H1 (cell line): ENCODE data around the gene CTPS2. TPM values are rescaled to one million over a fixed set of nuclear protein-coding genes. Genes with fewer than 3 reads are reported as not detected.

Experiments
- CTCF ChIA-PET: fragments of 300-600 bp; sonication (Branson Sonifier 250); formaldehyde crosslinking; loops from one replicate; lab custom pipeline; 2021; ENCODE audit not compliant: partially characterized antibody; lab: Charles Lee
- POLR2A ChIA-PET: fragments of 300-600 bp; sonication (Branson Sonifier 250); formaldehyde crosslinking; loops from one replicate; lab custom pipeline; 2021; ENCODE audit warnings: inconsistent platforms; ENCODE audit not compliant: partially characterized antibody; lab: Charles Lee
- DNase-seq, 2 experiments: peaks; one replicate each; pipeline versions ENCODE4 v3.0.0 to v3.0.0-alpha.2; 2010 to 2022; ENCODE audit warnings: low spot score in 2 of 2, low read depth in 1 of 2, mixed read lengths in 1 of 2
- FAIRE-seq: peaks from 2 replicates; lab custom pipeline; 2011; peaks lifted over from hg19 to GRCh38; lab: Jason Lieb, UNC
- H2AFZ ChIP-seq: 2 replicates; pipeline ENCODE4 v1.8.1; 2012; ENCODE audit warnings: low read length, inconsistent platforms
- H2AK5ac ChIP-seq: 2 replicates; pipeline ENCODE4 v1.6.1; 2013; ENCODE audit warnings: low read depth, low read length
- H2BK120ac ChIP-seq: replicated peaks from 2 replicates; pipeline ENCODE3; 2013; ENCODE audit warnings: low read depth, low read length, inconsistent platforms
- H2BK12ac ChIP-seq: 2 replicates; pipeline ENCODE4 v1.6.1; 2013; ENCODE audit warnings: low read depth, low read length
- H2BK15ac ChIP-seq: 2 replicates; pipeline ENCODE4 v1.6.1; 2013; ENCODE audit warnings: low read length
- H2BK20ac ChIP-seq: 2 replicates; pipeline ENCODE4 v1.6.1; 2013; ENCODE audit warnings: low read length
- H2BK5ac ChIP-seq: 2 replicates; pipeline ENCODE4 v1.6.1; 2013; ENCODE audit warnings: low read depth, low read length
- H3K14ac ChIP-seq: 2 replicates; pipeline ENCODE4 v1.6.1; 2013; ENCODE audit warnings: inconsistent platforms; ENCODE audit not compliant: insufficient read length
- H3K18ac ChIP-seq: 2 replicates; pipeline ENCODE4 v1.6.1; 2013; ENCODE audit warnings: low read length; ENCODE audit errors: extremely low read depth
- H3K23ac ChIP-seq: 2 replicates; pipeline ENCODE4 v1.6.1; 2013; ENCODE audit warnings: inconsistent platforms; ENCODE audit not compliant: insufficient read length
- H3K23me2 ChIP-seq: 2 replicates; pipeline ENCODE4 v1.6.1; 2013; ENCODE audit warnings: low read depth, low read length
- H3K27ac ChIP-seq: 2 replicates; pipeline ENCODE4 v1.6.1; 2011; ENCODE audit warnings: low read depth, low read length, inconsistent platforms
- H3K27me3 ChIP-seq, 4 experiments: replicated peaks in 1 of 4; 1 replicate in 1 of 4; 2 replicates in 3 of 4; pipeline versions ENCODE4 v1.6.1 to v1.8.1; 2011 to 2013; ENCODE audit warnings: low read length in 3 of 4, mild to moderate bottlenecking in 3 of 4, inconsistent platforms in 2 of 4, mixed read lengths in 2 of 4, moderate library complexity in 1 of 4; ENCODE audit not compliant: control insufficient read depth in 3 of 4, insufficient read depth in 3 of 4; ENCODE audit errors: extremely low read depth in 1 of 4
- H3K36me3 ChIP-seq, 4 experiments: 2 replicates each; pipeline versions ENCODE4 v1.6.1 to v1.8.1; 2011 to 2013; ENCODE audit warnings: mild to moderate bottlenecking in 4 of 4, low read length in 3 of 4, moderate library complexity in 2 of 4, control low read depth in 1 of 4, inconsistent platforms in 1 of 4; ENCODE audit not compliant: insufficient read depth in 4 of 4, control insufficient read depth in 2 of 4
- H3K4ac ChIP-seq: replicated peaks from 2 replicates; pipeline ENCODE3; 2013; ENCODE audit warnings: low read length, low read depth, mixed read lengths, inconsistent platforms; ENCODE audit not compliant: insufficient read length
- H3K4me1 ChIP-seq, 4 experiments: replicated peaks in 1 of 4; 1 replicate in 1 of 4; 2 replicates in 3 of 4; pipeline versions ENCODE4 v1.6.1 to v1.8.1; 2011 to 2013; ENCODE audit warnings: low read length in 3 of 4, inconsistent platforms in 2 of 4, mixed read lengths in 1 of 4; ENCODE audit not compliant: insufficient read depth in 4 of 4, control insufficient read depth in 3 of 4
- H3K4me2 ChIP-seq, 2 experiments: 2 replicates each; pipeline versions ENCODE4 v1.6.1 to v1.8.1; 2011 to 2013; ENCODE audit warnings: low read depth in 2 of 2, low read length in 2 of 2, control low read depth in 1 of 2, inconsistent platforms in 1 of 2, mild to moderate bottlenecking in 1 of 2; ENCODE audit not compliant: insufficient read depth in 1 of 2
- H3K4me3 ChIP-seq, 4 experiments: fragments of 200-600, 300-600 bp in 1 of 4; sonication (generic), shearing (Covaris generic), sonication (Bioruptor Twin) in 1 of 4; 2 replicates each; pipeline versions ENCODE4 v1.5.1 to v1.8.1; 2011 to 2016; ENCODE audit warnings: low read length in 4 of 4, low read depth in 3 of 4, control low read depth in 2 of 4, inconsistent platforms in 2 of 4, mild to moderate bottlenecking in 2 of 4, mixed read lengths in 1 of 4, moderate library complexity in 1 of 4; ENCODE audit not compliant: insufficient read depth in 2 of 4; ENCODE audit errors: extremely low read depth in 1 of 4
- H3K56ac ChIP-seq: replicated peaks from 2 replicates; pipeline ENCODE3; 2013; ENCODE audit warnings: low read depth, mild to moderate bottlenecking, mixed read lengths, low read length, inconsistent platforms; ENCODE audit not compliant: insufficient read length
- H3K79me1 ChIP-seq: 2 replicates; pipeline ENCODE4 v1.6.1; 2013; ENCODE audit warnings: low read depth, low read length, control low read depth
- H3K79me2 ChIP-seq, 2 experiments: 2 replicates each; pipeline versions ENCODE4 v1.6.1 to v1.8.1; 2012 to 2013; ENCODE audit warnings: low read length in 2 of 2, mild to moderate bottlenecking in 2 of 2, inconsistent platforms in 1 of 2; ENCODE audit not compliant: insufficient read depth in 2 of 2, control insufficient read depth in 1 of 2
- H3K9ac ChIP-seq, 4 experiments: replicated peaks in 1 of 4; 1 replicate in 1 of 4; 2 replicates in 3 of 4; pipeline versions ENCODE4 v1.6.1 to v1.8.1; 2011 to 2013; ENCODE audit warnings: low read depth in 3 of 4, low read length in 3 of 4, control low read depth in 2 of 4, mild to moderate bottlenecking in 2 of 4, moderate library complexity in 2 of 4, inconsistent platforms in 1 of 4; ENCODE audit errors: extremely low read depth in 1 of 4
- H3K9me3 ChIP-seq, 2 experiments: 2 replicates each; pipeline versions ENCODE4 v1.6.1 to v1.8.1; 2012 to 2013; ENCODE audit warnings: mild to moderate bottlenecking in 2 of 2, moderate library complexity in 2 of 2, control low read depth in 1 of 2, inconsistent platforms in 1 of 2, low read depth in 1 of 2, low read length in 1 of 2, mixed read lengths in 1 of 2; ENCODE audit not compliant: insufficient read depth in 2 of 2
- H4K20me1 ChIP-seq, 2 experiments: replicated peaks in 1 of 2; 2 replicates each; pipeline versions ENCODE3 to v1.8.1; 2011 to 2013; ENCODE audit warnings: inconsistent platforms in 2 of 2, low read length in 2 of 2, mild to moderate bottlenecking in 1 of 2; ENCODE audit not compliant: insufficient read depth in 2 of 2, control insufficient read depth in 1 of 2
- H4K5ac ChIP-seq: 2 replicates; pipeline ENCODE4 v1.6.1; 2013; ENCODE audit warnings: low read length, low read depth, mixed read lengths, inconsistent platforms; ENCODE audit not compliant: insufficient read length
- H4K8ac ChIP-seq: 2 replicates; pipeline ENCODE4 v1.8.0; 2013; ENCODE audit warnings: mild to moderate bottlenecking, moderate library complexity, low read length, inconsistent platforms; ENCODE audit not compliant: insufficient read depth; ENCODE audit errors: extremely low read depth
- H4K91ac ChIP-seq: replicated peaks from 2 replicates; pipeline ENCODE3; 2013; ENCODE audit warnings: low read length, mixed read lengths, inconsistent platforms; ENCODE audit not compliant: insufficient read length
- CBX8 ChIP-seq: fragments of 300-800, 300-1000 bp; sonication (generic); IDR thresholded peaks from 2 replicates; pipeline ENCODE4 v1.7.1; 2016; ENCODE audit warnings: low read depth, low read length, borderline replicate concordance
- CHD2 ChIP-seq: IDR thresholded peaks from 2 replicates; pipeline ENCODE4 v1.6.1; 2012; ENCODE audit warnings: low read length, improper control_type of control experiment
- CTBP2 ChIP-seq: IDR thresholded peaks from 2 replicates; pipeline ENCODE4 v1.7.0; 2011; ENCODE audit warnings: borderline replicate concordance, mild to moderate bottlenecking, moderate library complexity, mixed read lengths, low read length; ENCODE audit not compliant: insufficient read depth, insufficient read length
- GABPA ChIP-seq: IDR thresholded peaks from 2 replicates; pipeline ENCODE4 v1.6.1; 2011; ENCODE audit warnings: mild to moderate bottlenecking, low read length, moderate library complexity, borderline replicate concordance; ENCODE audit not compliant: insufficient read depth
- NANOG ChIP-seq: IDR thresholded peaks from 2 replicates; pipeline ENCODE4 v1.6.1; 2011; ENCODE audit warnings: low read length, low read depth, mild to moderate bottlenecking, inconsistent platforms; ENCODE audit not compliant: insufficient read depth, poor library complexity, severe bottlenecking
- NRF1 ChIP-seq: IDR thresholded peaks from 2 replicates; pipeline ENCODE4 v1.6.1; 2011; ENCODE audit warnings: mild to moderate bottlenecking, low read depth, low read length, improper control_type of control experiment
- POU5F1 ChIP-seq: IDR thresholded peaks from 2 replicates; pipeline ENCODE4 v1.6.1; 2011; ENCODE audit warnings: low read depth, mild to moderate bottlenecking, low read length, moderate library complexity
- RXRA ChIP-seq: IDR thresholded peaks from 2 replicates; pipeline ENCODE4 v1.6.1; 2011; ENCODE audit warnings: low read depth, mild to moderate bottlenecking, low read length, moderate library complexity; ENCODE audit not compliant: insufficient read depth
- SP2 ChIP-seq: IDR thresholded peaks from 2 replicates; pipeline ENCODE4 v1.6.1; 2012; ENCODE audit warnings: mild to moderate bottlenecking, low read length, inconsistent platforms
- TBP ChIP-seq: IDR thresholded peaks from 2 replicates; pipeline ENCODE4 v1.6.1; 2011; ENCODE audit warnings: low read depth, low read length, improper control_type of control experiment
- WGBS, 2 experiments: shearing (Covaris generic) in 1 of 2; methylation state at CpG; one replicate each; pipeline versions ENCODE4 v1.1.6 to v1.1.7; 2013 to 2015; ENCODE audit warnings: low lambda C conversion rate in 2 of 2, mixed read lengths in 2 of 2, inconsistent platforms in 1 of 2, low coverage in 1 of 2, missing lambda C conversion rate in 1 of 2; ENCODE audit not compliant: insufficient replicate concordance in 2 of 2, insufficient coverage in 1 of 2, insufficient read length in 1 of 2; ENCODE audit errors: extremely low coverage in 1 of 2, missing lambda C conversion rate in 1 of 2; 5-methylcytosine and 5-hydroxymethylcytosine counted together
- polyA plus RNA-seq, 7 experiments: library from polyadenylated mRNA; depleted of rRNA in 3 of 7; stranded (reverse) in 5 of 7; unstranded in 2 of 7; fragments of >200 nt in 5 of 7; fragments of 200-250 nt in 2 of 7; gene quantifications; 1 replicate in 5 of 7; 2 replicates in 1 of 7; 4 replicates in 1 of 7; pipeline versions ENCODE4 v1.2.1 to v1.2.3, GENCODE V29; 2011 to 2013; ENCODE audit warnings: missing spikeins in 2 of 7, mixed read lengths in 2 of 7
- total RNA-seq: library from RNA; stranded (reverse); fragmentation: NEBNext Ultra II Directional; extraction: Animal tissue kit (Norgen Biotek cat#: 25700); gene quantifications from 2 replicates; pipeline ENCODE4 v1.2.1, GENCODE V29; 2021

Gene CTPS2
- total and polyA plus RNA-seq, 2 of the 8 experiments (the other 6 are each of a cell fraction or from before 2014, with no cell fraction given), result 17.1 to 34.0 TPM

DNA sequence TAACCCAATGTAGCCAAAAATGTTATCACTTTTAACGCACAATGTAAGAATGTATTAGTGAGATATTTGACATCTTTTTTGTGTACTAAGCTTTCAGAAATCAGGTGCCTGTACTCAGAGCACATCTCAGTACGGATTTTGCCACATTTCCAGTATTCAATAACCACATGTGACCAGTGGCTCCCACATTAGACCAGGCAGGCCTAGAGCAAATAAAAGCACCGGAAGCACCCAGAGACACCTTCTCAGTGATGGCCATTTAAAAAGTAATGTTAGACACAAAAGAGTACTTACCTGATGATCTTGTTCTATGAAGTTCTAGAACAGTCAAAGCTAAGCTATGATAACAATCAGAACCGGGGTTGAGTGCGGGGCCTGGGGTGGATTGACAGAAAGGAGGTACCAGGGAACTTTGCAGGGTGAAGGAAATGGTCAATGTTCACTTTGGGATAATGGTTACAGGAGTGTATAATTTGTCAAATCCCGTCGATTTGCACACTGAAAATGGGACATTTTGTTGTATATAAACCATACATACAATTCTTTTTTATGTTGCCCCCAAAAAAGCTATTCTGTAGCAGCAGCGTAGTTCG, 1.2 kb downstream of the CTPS2 start:
- Histone ChIP-seq H3K36me3 (peaks cover 0 to 10% (median 4%) of the 10 kb centered on the region in 4 experiments; a peak in 3 of 8 replicates), H3K27me3 (no peaks in the 10 kb centered on the region)
- TF ChIP-seq CBX8 (no peak), CTBP2 (no peak), TBP (no peak), POU5F1 (no peak), CHD2 (no peak), NANOG (no peak), NRF1 (no peak), RXRA (no peak), SP2 (no peak), GABPA (no peak)
- TF ChIP-seq, all 59 proteins: peak for 0
- WGBS, 2 experiments, result 37% methylated on average over 9 of the region's 9 CpGs; no CpG with 5 or more reads in 1 of the 2 experiments
- H3K4me2 ChIP-seq, result peak overlapping the region; percentile 52 to 83
- FAIRE-seq (no peak), DNase-seq (no peak)
- peak overlapping the region; percentile 67 to 84 (median 72) for H3K4me3 ChIP-seq
- ChIA-PET POLR2A (interaction anchor here (1.2 to 2.3 kb wide), 3 partner anchors 8 to 74 kb away, joined by 4 to 6 read pairs (median 4); partner anchors contain the start of gene SYAP1), CTCF (no interaction called here)
- no peak overlapping the region for H2AK5ac ChIP-seq
- no peak overlapping the region for H2BK20ac ChIP-seq
- H3K56ac ChIP-seq, result no peak overlapping the region
- no peak overlapping the region for H3K14ac ChIP-seq
- H2AFZ ChIP-seq, result no peak overlapping the region
- no peak overlapping the region for H4K5ac ChIP-seq
- H3K27ac ChIP-seq, result 0 out of 2 replicates have a peak overlapping the region, but pooled peaks have one; percentile 82
- no peak overlapping the region for H3K23ac ChIP-seq
- peak overlapping the region; percentile 33 for H2BK120ac ChIP-seq
- H3K4ac ChIP-seq, result no peak overlapping the region
- no peaks in the 10 kb centered on the region for H4K20me1 ChIP-seq
- H2BK12ac ChIP-seq, result no peak overlapping the region
- H3K79me1 ChIP-seq, result no peaks in the 10 kb centered on the region
- no peak overlapping the region for H2BK5ac ChIP-seq
- H3K23me2 ChIP-seq, result peaks cover 3% of the 10 kb centered on the region; the same call in 1 of the 2 replicates
- no peaks in the 10 kb centered on the region for H3K9me3 ChIP-seq
- no peak overlapping the region for H4K91ac ChIP-seq
- H3K18ac ChIP-seq, result peak overlapping the region; percentile 19; the same call in 1 of the 2 replicates
- H3K9ac ChIP-seq, result peak overlapping the region; percentile 40 to 87 (median 75); a peak in 6 of 7 replicates
- no peak overlapping the region for H4K8ac ChIP-seq
- H3K4me1 ChIP-seq, result peaks cover 0 to 2% (median 0%) of the 10 kb centered on the region in 4 experiments; a peak in 2 of 7 replicates
- no peak overlapping the region for H2BK15ac ChIP-seq
- peaks cover 0 to 14% of the 10 kb centered on the region in 2 experiments; a peak in 1 of 4 replicates for H3K79me2 ChIP-seq
